Germinal center (tissue), 1 donor: ENCODE results near the gene NLRC5.
"Not testable (repeated sequence)": the region's sequence is repeated elsewhere in the genome, so short reads cannot be mapped to it uniquely, and the experiment has no call there.

ENCODE experiments used
- DNase-seq: peaks from one replicate; pipeline ENCODE4 v3.0.0; 2012; ENCODE audit warnings: mixed read lengths, low spot score

The NLRC5 gene

GRCh38 chr16:57083485-57084126 is 94.2 kb downstream of the NLRC5 start:
- DNase-seq = no peak

GRCh38 chr16:57084257-57084770 is 95.0 kb downstream of the NLRC5 start:
- peak; percentile 88 for DNase-seq

GRCh38 chr16:57084996-57085395 is 95.6 kb downstream of the NLRC5 start:
- no peak for DNase-seq

GRCh38 chr16:57087003-57087402 is 97.6 kb downstream of the NLRC5 start:
- DNase-seq = no peak

GRCh38 chr16:57089406-57089805 is 100.0 kb downstream of the NLRC5 start:
- no peak for DNase-seq

- DNase-seq = no peak
Observed at GRCh38 chr16:57091200-57091974, 102.0 kb downstream of the NLRC5 start.

- peak; percentile 54 for DNase-seq
Observed at GRCh38 chr16:57091975-57092785, 102.8 kb downstream of the NLRC5 start, which contains the start of gene CPNE2. Gene CPNE2 (plus strand): TSS chr16:57092583. CDS start chr16:57110743, 18,160 bp downstream.

GRCh38 chr16:57092786-57093411 is 103.5 kb downstream of the NLRC5 start:
- DNase-seq = no peak

GRCh38 chr16:57093666-57094564 is 104.6 kb downstream of the NLRC5 start:
- DNase-seq = no peak

- DNase-seq = no peak
Observed at GRCh38 chr16:57094911-57095310, 105.6 kb downstream of the NLRC5 start.

- DNase-seq = no peak
Observed at GRCh38 chr16:57096192-57096591, 106.8 kb downstream of the NLRC5 start.

- no peak for DNase-seq
Observed at GRCh38 chr16:57096793-57097192, 107.4 kb downstream of the NLRC5 start.

- no peak for DNase-seq
Observed at GRCh38 chr16:57098188-57098841, 109.0 kb downstream of the NLRC5 start.

- DNase-seq = not testable (repeated sequence)
Observed at GRCh38 chr16:57099965-57100364, 110.6 kb downstream of the NLRC5 start.

- no peak for DNase-seq
Observed at GRCh38 chr16:57100445-57100844, 111.1 kb downstream of the NLRC5 start.

GRCh38 chr16:57102888-57103851 is 113.8 kb downstream of the NLRC5 start:
- no peak for DNase-seq

GRCh38 chr16:57104706-57105105 is 115.3 kb downstream of the NLRC5 start:
- no peak for DNase-seq

- DNase-seq = no peak
Observed at GRCh38 chr16:57105184-57105583, 115.8 kb downstream of the NLRC5 start.

- DNase-seq = no peak
Observed at GRCh38 chr16:57106767-57107166, 117.4 kb downstream of the NLRC5 start.
